HG03575 (cell line): ENCODE measurements around the gene MAST4.

ENCODE experiments used
- ATAC-seq: cut with Tn5 transposase; IDR thresholded peaks from one replicate; pipeline ENCODE4 v1.9.1; 2021; ENCODE audit not compliant: unreplicated experiment, insufficient number of reproducible peaks, low FRiP score; ENCODE audit errors: extremely low read depth

The MAST4 gene

DNA sequence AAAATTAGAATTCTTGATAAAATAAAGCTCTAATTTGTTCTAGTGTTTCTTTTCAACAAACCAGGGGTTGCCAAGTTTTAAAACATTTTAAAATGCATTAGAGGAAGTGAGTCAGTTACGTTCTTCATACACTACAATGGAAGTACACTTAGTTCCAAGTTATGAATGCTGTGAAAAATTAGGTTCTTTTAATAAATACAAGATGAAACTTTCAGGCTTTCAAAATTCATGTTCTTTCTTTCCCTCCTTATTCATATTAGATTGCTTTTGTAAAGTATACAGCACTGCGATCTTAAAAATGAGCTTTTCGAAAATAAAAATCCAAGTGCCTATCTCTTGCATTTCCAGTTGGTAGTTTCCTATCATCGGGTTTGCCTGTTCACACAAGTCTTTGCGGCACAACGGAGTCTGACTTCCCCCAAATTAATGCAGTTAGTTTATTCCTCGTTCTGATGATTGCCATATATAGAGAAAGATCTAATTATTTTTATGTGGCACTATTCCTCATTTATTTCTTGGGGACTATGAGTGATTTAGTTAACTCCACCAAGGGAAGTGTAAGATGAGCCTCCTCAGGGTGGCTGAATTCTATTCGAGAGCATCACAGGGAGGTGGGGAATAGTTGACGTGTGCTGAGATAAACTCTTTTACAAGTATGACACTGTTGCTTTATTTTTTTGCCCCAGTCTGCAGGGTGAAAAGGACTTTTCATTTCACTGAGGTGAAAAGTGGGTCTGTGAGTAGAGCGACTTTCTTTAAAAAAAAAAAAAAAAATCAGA, 362.2 kb downstream of the MAST4 start:
- no peak for ATAC-seq

DNA sequence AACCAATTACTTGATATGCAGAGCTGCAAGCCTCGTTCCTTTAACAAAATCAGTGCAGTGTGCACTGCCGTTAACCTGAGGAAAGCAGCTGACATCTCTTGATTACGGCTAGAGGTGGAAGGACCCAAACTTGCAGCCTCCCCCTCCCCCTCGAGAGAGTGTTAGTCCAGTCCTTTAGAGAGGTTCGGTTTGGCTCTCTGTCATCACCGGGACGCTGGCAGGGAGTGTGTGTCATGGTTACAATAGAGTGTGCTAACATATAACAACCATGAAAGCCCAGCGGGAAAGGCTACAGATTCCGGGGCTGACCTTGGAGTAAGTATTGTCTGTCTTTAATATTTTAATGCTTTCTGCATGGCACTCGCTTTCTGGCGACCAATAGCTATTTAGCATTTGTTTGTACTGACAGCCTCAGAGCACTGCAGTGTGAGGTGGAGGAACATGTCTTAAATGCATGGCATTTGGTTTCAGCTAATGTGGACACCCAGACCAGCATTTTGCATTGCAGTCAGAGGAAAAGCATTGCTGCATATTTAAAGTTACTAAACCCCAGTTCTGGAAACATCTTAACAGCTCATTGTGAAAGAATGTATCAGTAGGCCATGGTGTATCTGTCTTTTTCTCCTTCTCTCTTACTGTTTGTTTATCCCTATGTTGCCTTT, 362.9 kb downstream of the MAST4 start:
- ATAC-seq = no peak

- no peak for ATAC-seq
Measured at GRCh38 chr5:66959653-66960052, 363.5 kb downstream of the MAST4 start.

GRCh38 chr5:66960369-66961137, 364.4 kb downstream of the MAST4 start:
- no peak for ATAC-seq

DNA sequence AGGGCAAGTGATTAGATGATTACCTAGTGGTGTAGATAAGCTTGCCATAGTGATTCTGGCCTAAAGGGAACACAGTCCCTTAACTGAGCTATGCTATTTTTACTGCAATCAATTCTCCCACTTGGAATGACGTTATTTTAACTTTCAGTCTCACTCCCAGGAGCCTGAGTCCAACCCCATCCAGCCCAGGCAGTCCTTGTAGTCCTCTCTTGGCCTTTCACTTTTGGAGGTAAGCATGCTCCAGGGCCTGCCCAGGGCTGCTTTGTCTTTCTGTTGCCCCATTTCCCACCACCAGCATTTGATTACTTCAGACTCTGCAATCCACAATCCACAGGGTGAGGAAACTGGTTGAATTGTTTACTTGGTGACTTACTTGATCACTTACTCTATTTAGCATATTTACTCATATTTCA, 367.4 kb downstream of the MAST4 start:
- no peak for ATAC-seq

DNA sequence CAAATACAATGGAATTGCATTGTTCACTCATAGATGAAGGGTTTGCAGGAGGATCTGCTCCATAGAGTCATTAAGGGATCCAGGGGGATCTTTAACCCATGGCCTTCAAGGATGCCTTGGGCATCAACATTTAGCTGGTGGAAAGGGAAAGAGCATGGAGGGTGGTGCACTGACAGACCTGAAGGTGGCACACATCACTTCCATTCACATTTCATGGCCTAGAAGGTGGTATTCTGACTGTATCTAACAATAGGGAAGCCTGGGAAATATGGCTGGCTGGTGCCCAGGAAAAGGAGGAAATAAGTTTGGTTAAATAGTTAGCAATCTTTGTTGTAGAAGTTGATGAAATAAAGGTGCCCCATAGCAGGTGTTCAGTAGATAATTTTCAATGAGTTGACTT, 370.2 kb downstream of the MAST4 start:
- ATAC-seq = no peak

- no peak for ATAC-seq
Measured at GRCh38 chr5:66967102-66967501, 370.9 kb downstream of the MAST4 start.

GRCh38 chr5:66967826-66968262, 371.7 kb downstream of the MAST4 start:
- ATAC-seq = no peak

DNA sequence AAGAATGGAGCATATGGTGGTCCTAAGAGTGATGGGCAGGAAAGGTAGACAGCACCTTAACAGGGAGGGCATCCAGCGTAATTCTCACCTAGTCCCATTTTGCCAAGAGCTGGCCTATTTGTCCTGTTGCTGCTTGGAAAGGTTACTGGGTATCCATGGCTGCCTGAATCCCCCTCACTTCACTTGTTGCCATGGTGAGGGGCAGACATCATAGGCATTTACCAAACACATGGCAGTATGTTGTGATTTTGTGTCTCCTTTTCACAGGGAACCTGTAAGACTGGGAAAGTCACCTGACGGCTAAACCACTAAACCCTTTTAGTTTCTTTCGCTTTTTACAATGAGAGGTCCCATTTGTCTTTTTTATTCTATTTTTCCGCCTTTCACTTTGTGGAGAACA, 373.3 kb downstream of the MAST4 start:
- ATAC-seq = no peak

GRCh38 chr5:66969963-66970362, 373.8 kb downstream of the MAST4 start:
- ATAC-seq = no peak

- ATAC-seq = no peak
Measured at GRCh38 chr5:66972004-66972403, 375.8 kb downstream of the MAST4 start.

DNA sequence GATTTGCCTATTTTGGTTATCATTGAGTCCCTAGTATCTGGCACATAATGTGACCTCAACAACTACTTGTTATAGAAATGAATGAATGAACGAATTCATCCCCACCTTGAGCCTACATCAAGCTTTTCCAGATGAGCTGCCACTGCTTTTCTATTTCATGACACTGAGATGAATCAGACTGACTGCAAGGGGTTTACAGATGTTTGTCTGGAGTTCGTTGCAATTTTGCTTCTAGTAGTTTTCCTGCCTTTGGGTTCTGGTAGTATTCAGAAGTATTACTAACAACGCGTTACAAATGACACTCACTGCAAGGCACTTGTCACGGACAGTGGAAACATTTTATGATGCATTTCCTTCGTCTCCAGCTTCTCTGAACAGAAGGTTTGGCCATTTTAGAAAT, 378.1 kb downstream of the MAST4 start:
- ATAC-seq = no peak

- ATAC-seq = no peak
Measured at GRCh38 chr5:66976108-66976507, 379.9 kb downstream of the MAST4 start.

DNA sequence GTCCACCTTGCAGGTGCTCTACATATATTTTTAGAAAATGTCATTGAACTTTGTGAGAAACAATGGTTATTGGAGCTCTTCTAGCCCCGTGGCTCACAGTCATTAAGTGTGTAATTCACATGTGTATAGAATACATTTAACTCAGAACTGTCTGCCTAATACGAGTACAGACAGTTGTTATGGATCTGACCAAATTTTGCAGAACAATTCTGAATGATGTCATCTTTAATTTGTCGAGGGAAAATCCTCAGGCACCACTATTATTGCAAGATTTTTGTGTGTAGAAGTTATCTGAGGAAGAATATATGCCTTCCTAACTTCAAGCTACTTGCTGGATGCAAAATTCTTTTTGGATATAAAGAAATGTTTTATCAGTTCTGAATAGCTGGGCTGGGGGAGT, 383.5 kb downstream of the MAST4 start:
- no peak for ATAC-seq

DNA sequence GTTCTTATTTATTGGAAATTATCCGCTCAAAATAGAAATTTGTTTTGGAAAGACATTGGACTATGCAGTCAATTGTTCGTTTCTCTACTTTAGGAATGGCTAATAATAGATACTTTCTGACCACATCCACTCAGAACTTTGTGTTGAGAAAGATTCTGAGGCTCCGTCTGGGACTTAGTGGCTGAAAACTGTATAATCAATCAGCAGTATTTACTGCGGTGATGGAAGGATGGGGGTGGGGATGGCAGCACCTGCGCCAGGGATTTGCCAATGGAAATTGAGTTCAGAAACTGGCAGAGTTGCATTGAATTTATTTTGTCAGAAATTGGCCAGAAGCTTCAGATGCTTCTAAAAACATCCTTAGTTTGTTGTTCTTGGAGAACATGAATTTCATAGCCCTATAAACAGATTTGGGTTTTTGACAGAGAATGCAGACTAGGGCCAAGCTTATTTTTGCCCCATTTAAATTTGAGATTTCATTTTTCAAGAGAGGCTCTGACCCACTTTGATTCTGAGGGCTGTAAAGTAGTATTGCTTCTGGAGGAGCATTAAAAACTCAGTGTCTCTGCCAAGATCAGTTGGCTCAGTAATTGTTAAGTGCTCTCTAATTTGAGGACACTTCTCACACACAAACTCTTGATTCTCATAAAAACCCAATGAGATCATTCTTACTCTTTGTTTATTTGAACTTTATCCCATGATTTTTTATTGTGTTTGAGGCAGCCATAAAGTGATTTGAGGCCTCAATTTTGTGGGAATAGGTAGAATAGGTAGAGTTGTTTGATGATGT, 385.3 kb downstream of the MAST4 start:
- ATAC-seq = no peak

DNA sequence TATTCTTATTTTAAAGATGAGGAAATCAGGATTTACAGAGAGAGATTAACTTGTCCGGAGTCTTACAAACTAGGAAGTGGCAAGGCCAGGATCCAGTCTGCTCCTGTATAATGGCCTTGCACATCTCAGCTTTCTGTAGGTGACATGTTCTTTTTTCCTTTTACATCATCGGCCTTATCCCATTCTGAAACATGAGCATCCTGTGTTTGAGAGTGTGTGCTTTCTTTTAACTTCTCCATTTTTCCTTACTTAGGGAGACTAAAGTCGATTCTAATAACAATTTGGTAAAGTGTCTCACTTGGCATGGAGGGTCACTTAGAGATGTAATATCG, 385.8 kb downstream of the MAST4 start:
- no peak for ATAC-seq

- no peak for ATAC-seq
Measured at GRCh38 chr5:66982470-66982869, 386.3 kb downstream of the MAST4 start.

DNA sequence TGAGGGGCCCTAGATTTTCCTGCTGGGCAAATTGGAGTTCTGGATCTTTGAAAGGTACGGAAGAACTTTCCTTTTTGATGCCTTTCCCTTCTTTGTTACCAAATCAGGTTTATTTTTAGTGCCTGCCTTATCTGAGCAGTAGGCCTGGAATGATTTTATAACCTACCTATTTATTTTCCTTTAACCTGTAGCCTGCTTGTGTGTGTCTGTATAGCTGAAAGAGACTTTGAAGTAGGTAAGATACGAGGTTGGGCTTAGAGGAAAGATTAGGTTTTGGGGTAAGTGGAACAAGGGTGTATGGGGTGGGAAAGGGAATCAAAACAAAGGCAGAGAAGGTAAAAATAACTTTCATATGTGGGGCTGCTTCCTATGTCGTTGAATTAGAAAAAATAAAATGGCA, 389.2 kb downstream of the MAST4 start:
- ATAC-seq = no peak

- ATAC-seq = no peak
Measured at GRCh38 chr5:66986009-66986408, 389.8 kb downstream of the MAST4 start.
